Retinal pigment epithelial cell (primary cell): ENCODE data around the gene GPR158.

Source experiments
- DNase-seq: peaks from one replicate; pipeline ENCODE4 v3.0.0-alpha.2; 2010; ENCODE audit warnings: low read depth
- H3K4me3 ChIP-seq: 2 replicates; pipeline ENCODE4 v1.5.1; 2011; ENCODE audit warnings: mild to moderate bottlenecking, low read length, control low read depth, moderate library complexity
- CTCF ChIP-seq: conservative IDR thresholded peaks from 2 replicates; pipeline ENCODE4 v1.5.1; 2011; ENCODE audit warnings: low read depth, low read length, control low read depth, inconsistent platforms

Gene GPR158

GRCh38 chr10:25388862-25389206 lies 214.0 kb downstream of the GPR158 start:
- H3K4me3 ChIP-seq = no peak overlapping the region
- DNase-seq = no peak
- TF ChIP-seq CTCF = no peak

- DNase-seq = no peak
- TF ChIP-seq CTCF = no peak
- H3K4me3 ChIP-seq = no peak overlapping the region
Measured at GRCh38 chr10:25390733-25391132, 215.9 kb downstream of the GPR158 start.

- H3K4me3 ChIP-seq = no peak overlapping the region
- no peak for TF ChIP-seq CTCF
- no peak for DNase-seq
Measured at GRCh38 chr10:25392132-25392531, 217.3 kb downstream of the GPR158 start.

GRCh38 chr10:25393621-25394020 lies 218.8 kb downstream of the GPR158 start:
- no peak for DNase-seq
- no peak overlapping the region for H3K4me3 ChIP-seq
- no peak for TF ChIP-seq CTCF

GRCh38 chr10:25398680-25399079 lies 223.9 kb downstream of the GPR158 start:
- no peak for DNase-seq
- no peak overlapping the region for H3K4me3 ChIP-seq
- TF ChIP-seq CTCF = no peak

- DNase-seq = peak; percentile 14
- no peak for TF ChIP-seq CTCF
- no peak overlapping the region for H3K4me3 ChIP-seq
Measured at GRCh38 chr10:25405871-25406270, 231.1 kb downstream of the GPR158 start.

GRCh38 chr10:25417611-25418010 lies 242.8 kb downstream of the GPR158 start:
- H3K4me3 ChIP-seq = no peak overlapping the region
- TF ChIP-seq CTCF = no peak
- no peak for DNase-seq
